ENCODE results near the gene RTN1. TPM values are rescaled to one million over a fixed set of nuclear protein-coding genes. Genes with fewer than 3 reads are reported as not detected.

RTN1 gene
- polyA plus RNA-seq, 1 of the 3 experiments (the other 2 are of a cell fraction): 1.6 TPM

- 19% methylated on average over 2 of the region's 2 CpGs for WGBS (ENCODE audit: low lambda C conversion rate)
- no peaks in the 10 kb centered on the region for H4K20me1 ChIP-seq (ENCODE audit: insufficient read depth)
- no peaks in the 10 kb centered on the region for H3F3A ChIP-seq (replicated peaks; ENCODE audit: insufficient read depth)
- POLR2A ChIA-PET: interaction anchor here (0.6 kb wide), 1 partner anchor 536 kb away, joined by 7 read pairs; no protein-coding TSS in a partner anchor
- H3K4me3 ChIP-seq (ENCODE audit: low read depth in 2 of 2, low read length in 1 of 2): no peak overlapping the region
- H2AFZ ChIP-seq (ENCODE audit: low read depth): no peak overlapping the region
- H3K9ac ChIP-seq: no peak overlapping the region
- no peaks in the 10 kb centered on the region for H3K9me3 ChIP-seq
- no peaks in the 10 kb centered on the region for H3K79me2 ChIP-seq (ENCODE audit: insufficient read depth)
- no peaks in the 10 kb centered on the region for H3K27me3 ChIP-seq (ENCODE audit: insufficient read depth)
- TF ChIP-seq, protein P1, sequence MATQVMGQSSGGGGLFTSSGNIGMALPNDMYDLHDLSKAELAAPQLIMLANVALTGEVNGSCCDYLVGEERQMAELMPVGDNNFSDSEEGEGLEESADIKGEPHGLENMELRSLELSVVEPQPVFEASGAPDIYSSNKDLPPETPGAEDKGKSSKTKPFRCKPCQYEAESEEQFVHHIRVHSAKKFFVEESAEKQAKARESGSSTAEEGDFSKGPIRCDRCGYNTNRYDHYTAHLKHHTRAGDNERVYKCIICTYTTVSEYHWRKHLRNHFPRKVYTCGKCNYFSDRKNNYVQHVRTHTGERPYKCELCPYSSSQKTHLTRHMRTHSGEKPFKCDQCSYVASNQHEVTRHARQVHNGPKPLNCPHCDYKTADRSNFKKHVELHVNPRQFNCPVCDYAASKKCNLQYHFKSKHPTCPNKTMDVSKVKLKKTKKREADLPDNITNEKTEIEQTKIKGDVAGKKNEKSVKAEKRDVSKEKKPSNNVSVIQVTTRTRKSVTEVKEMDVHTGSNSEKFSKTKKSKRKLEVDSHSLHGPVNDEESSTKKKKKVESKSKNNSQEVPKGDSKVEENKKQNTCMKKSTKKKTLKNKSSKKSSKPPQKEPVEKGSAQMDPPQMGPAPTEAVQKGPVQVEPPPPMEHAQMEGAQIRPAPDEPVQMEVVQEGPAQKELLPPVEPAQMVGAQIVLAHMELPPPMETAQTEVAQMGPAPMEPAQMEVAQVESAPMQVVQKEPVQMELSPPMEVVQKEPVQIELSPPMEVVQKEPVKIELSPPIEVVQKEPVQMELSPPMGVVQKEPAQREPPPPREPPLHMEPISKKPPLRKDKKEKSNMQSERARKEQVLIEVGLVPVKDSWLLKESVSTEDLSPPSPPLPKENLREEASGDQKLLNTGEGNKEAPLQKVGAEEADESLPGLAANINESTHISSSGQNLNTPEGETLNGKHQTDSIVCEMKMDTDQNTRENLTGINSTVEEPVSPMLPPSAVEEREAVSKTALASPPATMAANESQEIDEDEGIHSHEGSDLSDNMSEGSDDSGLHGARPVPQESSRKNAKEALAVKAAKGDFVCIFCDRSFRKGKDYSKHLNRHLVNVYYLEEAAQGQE (IDR thresholded peaks at IDR 0.05; ENCODE audit: low read depth, low read length): no peak
- TF ChIP-seq RFX5 (IDR thresholded peaks at IDR 0.05; ENCODE audit: low read length) (no peak), TEAD4 (IDR thresholded peaks at IDR 0.05; ENCODE audit: borderline replicate concordance, insufficient read depth) (no peak), GATA2 (CRISPR knock-in tag; IDR thresholded peaks at IDR 0.05) (no peak)
- no peaks in the 10 kb centered on the region for H3K4me1 ChIP-seq (ENCODE audit: control insufficient read depth in 1 of 2, insufficient read depth in 2 of 2, low read depth in 1 of 2, low read length in 1 of 2)
- no peak overlapping the region for H3K27ac ChIP-seq (ENCODE audit: low read depth in 2 of 2, low read length in 1 of 2)
- no peak overlapping the region for H3K4me2 ChIP-seq
- no peaks in the 10 kb centered on the region for H3K9me2 ChIP-seq
- CTCF ChIA-PET: interaction anchor here (1.4 to 3.1 kb wide), 3 partner anchors 73 to 480 kb away, joined by 3 to 38 read pairs (median 4); no protein-coding TSS in a partner anchor
- DNase-seq: no peak
- no peaks in the 10 kb centered on the region for H3K36me3 ChIP-seq (replicated peaks in 1 of 2; ENCODE audit: control insufficient read depth in 1 of 2, insufficient read depth in 2 of 2, low read length in 1 of 2)
These were observed 165.3 kb downstream of the RTN1 start for GRCh38 chr14:59705245-59705644.

DNA sequence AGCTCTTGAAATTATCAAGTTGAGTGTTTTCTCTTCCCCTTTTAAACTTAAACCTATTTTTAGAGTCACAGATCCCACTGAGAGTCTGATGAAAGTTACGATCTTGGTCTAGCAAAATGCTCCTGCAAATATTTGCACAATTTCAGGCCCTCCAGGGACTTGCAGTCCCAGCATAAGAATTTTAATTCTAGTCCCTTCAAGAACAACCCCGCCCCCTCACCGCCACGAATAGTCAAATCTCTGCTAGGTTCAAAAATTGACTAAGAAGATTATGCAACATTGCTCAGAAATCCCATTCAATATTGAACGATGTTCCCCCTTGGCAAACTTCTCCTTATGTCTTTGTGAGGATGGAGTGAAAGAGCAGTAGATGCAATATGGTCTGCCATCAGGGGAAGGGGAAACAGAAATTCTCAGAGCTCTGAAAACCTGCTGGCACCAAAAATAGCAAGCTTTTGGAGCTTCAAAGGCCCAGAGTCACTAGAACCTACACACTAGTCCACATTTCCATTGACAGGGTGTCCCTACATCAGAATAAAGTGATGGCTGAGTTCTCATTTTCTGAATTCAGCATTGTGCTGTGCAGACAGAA is 166.4 kb downstream of the RTN1 start:
- ChIA-PET POLR2A (no interaction called here), CTCF (interaction anchor here (0.7 to 3.1 kb wide), 5 partner anchors 16 to 481 kb away, joined by 3 to 38 read pairs (median 4); no protein-coding TSS in a partner anchor)
- Histone ChIP-seq H3K27ac (ENCODE audit: low read depth in 2 of 2, low read length in 1 of 2) (no peak overlapping the region), H3K4me3 (ENCODE audit: low read depth in 2 of 2, low read length in 1 of 2) (no peak overlapping the region), H3K9ac (no peak overlapping the region), H3F3A (replicated peaks; ENCODE audit: insufficient read depth) (no peaks in the 10 kb centered on the region), H3K4me2 (no peak overlapping the region), H3K9me2 (no peaks in the 10 kb centered on the region), H3K79me2 (ENCODE audit: insufficient read depth) (no peaks in the 10 kb centered on the region), H3K9me3 (no peaks in the 10 kb centered on the region), H2AFZ (ENCODE audit: low read depth) (no peak overlapping the region), H4K20me1 (ENCODE audit: insufficient read depth) (no peaks in the 10 kb centered on the region), H3K27me3 (ENCODE audit: insufficient read depth) (no peaks in the 10 kb centered on the region), H3K4me1 (ENCODE audit: control insufficient read depth in 1 of 2, insufficient read depth in 2 of 2, low read depth in 1 of 2, low read length in 1 of 2) (no peaks in the 10 kb centered on the region), H3K36me3 (replicated peaks in 1 of 2; ENCODE audit: control insufficient read depth in 1 of 2, insufficient read depth in 2 of 2, low read length in 1 of 2) (no peaks in the 10 kb centered on the region)
- no peak for DNase-seq
- WGBS (ENCODE audit: low lambda C conversion rate): 37% methylated on average over 5 of the region's 5 CpGs
- TF ChIP-seq RAD21 (IDR thresholded peaks at IDR 0.05; ENCODE audit: low read length): no peak

- Histone ChIP-seq H3K4me1 (ENCODE audit: control insufficient read depth in 1 of 2, insufficient read depth in 2 of 2, low read depth in 1 of 2, low read length in 1 of 2) (no peaks in the 10 kb centered on the region), H3K4me2 (no peak overlapping the region), H2AFZ (ENCODE audit: low read depth) (no peak overlapping the region), H3F3A (replicated peaks; ENCODE audit: insufficient read depth) (no peaks in the 10 kb centered on the region), H3K9ac (no peak overlapping the region), H3K79me2 (ENCODE audit: insufficient read depth) (no peaks in the 10 kb centered on the region), H3K9me3 (no peaks in the 10 kb centered on the region), H3K4me3 (ENCODE audit: low read depth in 2 of 2, low read length in 1 of 2) (no peak overlapping the region), H3K36me3 (replicated peaks in 1 of 2; ENCODE audit: control insufficient read depth in 1 of 2, insufficient read depth in 2 of 2, low read length in 1 of 2) (no peaks in the 10 kb centered on the region), H3K27me3 (ENCODE audit: insufficient read depth) (no peaks in the 10 kb centered on the region), H4K20me1 (ENCODE audit: insufficient read depth) (no peaks in the 10 kb centered on the region), H3K9me2 (no peaks in the 10 kb centered on the region), H3K27ac (ENCODE audit: low read depth in 2 of 2, low read length in 1 of 2) (no peak overlapping the region)
- no peak for DNase-seq
- POLR2A ChIA-PET: no interaction called here
- CTCF ChIA-PET: interaction anchor here (1.5 to 2.5 kb wide), 3 partner anchors 9 to 198 kb away, joined by 5 to 10 read pairs (median 6); no protein-coding TSS in a partner anchor
- WGBS (ENCODE audit: low lambda C conversion rate): 65% methylated on average over 2 of the region's 2 CpGs
- TF ChIP-seq YY1 (IDR thresholded peaks at IDR 0.05; ENCODE audit: low read depth) (no peak), ELF1 (IDR thresholded peaks at IDR 0.05) (no peak), RAD21 (IDR thresholded peaks at IDR 0.05; ENCODE audit: low read length) (no peak), SMC3 (IDR thresholded peaks at IDR 0.05; ENCODE audit: low read depth, low read length) (no peak)
These were observed 171.1 kb downstream of the RTN1 start for GRCh38 chr14:59699442-59699841.
